Caki2 (cell line): ENCODE measurements around the gene KRTAP10-10. TPM values are rescaled to one million over a fixed set of nuclear protein-coding genes. Genes with fewer than 3 reads are reported as not detected.
"Not testable (repeated sequence)": the region's sequence is repeated elsewhere in the genome, so short reads cannot be mapped to it uniquely, and the experiment has no call there.

Experiments used
- DNase-seq: peaks from one replicate; pipeline ENCODE4 v3.0.0-alpha.2; 2015; ENCODE audit warnings: low read depth
- in situ Hi-C: cut with HindIII; loops from 2 replicates; pipeline ENCODE4 v1.10.0; 2016; ENCODE audit warnings: low sequenced_read_pairs, low pct_unique_long_range_greater_than_20kb, mixed read lengths
- total RNA-seq: library from RNA; depleted of rRNA; stranded (reverse); fragments of >200 nt; shearing (Covaris generic); gene quantifications from 2 replicates; pipeline ENCODE4 v1.2.3, GENCODE V29; 2014; ENCODE audit warnings: low replicate concordance

The KRTAP10-10 gene
- total RNA-seq, 1 experiment from 2014 or later, result not detected

DNA sequence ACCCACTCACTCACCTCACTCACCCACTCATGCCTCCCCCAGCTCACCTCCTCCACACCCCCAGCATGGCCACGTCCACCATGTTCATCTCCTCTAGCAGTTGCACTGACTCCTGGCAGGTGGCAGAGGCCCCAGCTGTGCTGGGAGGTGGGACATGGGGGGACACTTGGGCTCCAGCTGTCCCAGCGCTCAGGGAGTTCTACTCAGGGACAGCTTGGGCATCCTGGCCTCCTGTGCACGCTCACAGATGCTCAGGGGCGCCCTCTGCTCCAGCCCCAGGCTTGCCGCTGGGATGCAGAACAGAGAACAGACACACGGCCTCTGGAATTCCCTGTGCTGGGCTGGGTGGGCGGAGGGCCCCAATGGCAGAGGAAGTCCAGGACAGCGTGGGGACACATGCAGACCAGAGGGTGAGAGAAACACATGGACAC lies 20.1 kb upstream of the KRTAP10-10 start:
- DNase-seq, result no peak
- in situ Hi-C loops, result no loop called here

DNA sequence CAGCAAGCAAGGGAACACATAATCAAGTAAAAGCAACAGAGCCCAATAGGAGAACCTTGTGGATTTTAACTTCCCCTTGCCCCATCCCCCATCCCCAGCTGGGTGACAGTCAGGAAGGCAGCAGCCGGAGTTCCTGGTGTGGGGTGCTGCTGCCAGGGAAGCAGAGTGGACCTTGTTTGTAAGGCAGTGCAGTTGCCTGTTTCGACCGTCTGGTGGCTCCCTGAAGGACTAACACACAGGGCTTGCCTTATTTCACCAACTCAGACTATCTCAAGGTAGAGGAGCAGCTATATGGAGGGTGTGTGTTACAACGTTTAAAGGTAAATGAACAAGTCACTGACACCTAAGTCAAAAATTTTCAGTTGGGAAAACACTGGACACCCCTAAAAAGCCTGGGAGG lies 18.7 kb upstream of the KRTAP10-10 start:
- in situ Hi-C loops, result no loop called here
- DNase-seq, result no peak

DNA sequence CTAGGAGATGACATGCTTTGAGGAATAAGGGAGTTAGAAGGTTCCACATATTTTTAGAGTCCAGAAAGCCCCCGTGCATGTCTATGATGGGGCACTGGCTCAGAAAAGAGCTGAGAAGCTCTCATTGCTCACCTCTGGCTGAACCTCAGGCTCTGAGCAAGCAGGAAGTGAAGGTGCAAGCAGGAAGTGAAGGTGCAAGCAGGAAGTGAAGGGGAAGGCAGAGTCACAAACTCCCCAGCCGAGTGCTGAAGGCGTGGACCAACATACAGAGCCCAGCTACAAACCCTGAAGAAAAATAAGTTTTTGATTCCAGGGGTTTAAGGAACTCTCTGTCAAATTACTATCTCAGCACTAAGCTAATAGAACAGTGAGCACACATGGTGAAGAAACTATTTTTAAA lies 18.2 kb upstream of the KRTAP10-10 start:
- in situ Hi-C loops, result no loop called here
- DNase-seq, result no peak

DNA sequence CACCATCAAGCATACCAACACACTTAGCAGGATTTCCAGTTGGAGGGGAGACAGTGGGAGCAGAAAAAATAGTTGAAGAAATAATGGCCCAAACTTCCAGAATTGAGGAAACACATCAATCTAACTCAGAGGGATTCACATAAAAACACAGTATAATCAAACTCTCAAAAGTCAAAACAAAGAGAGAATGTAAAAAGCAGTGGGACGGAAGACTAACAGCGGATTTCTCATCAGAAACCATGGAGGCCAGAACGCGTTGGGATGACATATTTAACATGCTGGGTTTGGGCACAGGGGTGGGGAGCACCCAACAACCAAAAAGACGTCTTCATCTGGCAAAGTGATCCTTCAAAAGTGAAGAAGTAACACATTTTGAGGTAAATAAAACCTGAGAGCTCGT lies 17.3 kb upstream of the KRTAP10-10 start:
- DNase-seq, result no peak
- in situ Hi-C loops, result no loop called here

DNA sequence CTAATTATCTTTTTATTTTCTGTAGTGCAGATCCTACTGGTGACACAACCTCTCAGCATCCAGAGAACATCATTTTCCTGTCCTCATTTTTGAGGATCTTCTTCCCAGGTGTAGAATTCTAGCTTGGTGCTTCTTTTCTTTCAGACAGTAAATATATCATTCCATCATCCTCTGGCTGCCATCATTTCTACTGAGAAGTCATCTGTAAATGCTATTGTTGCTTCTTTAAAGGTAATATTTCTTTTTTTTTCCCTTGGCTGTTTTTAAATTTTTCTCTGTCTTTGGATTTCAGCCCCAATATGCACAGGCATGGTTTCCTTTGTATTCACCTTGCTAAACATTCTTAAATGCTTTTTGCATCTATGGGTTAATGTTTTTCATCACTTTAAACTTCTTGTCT lies 13.6 kb upstream of the KRTAP10-10 start:
- in situ Hi-C loops, result no loop called here
- no peak for DNase-seq

DNA sequence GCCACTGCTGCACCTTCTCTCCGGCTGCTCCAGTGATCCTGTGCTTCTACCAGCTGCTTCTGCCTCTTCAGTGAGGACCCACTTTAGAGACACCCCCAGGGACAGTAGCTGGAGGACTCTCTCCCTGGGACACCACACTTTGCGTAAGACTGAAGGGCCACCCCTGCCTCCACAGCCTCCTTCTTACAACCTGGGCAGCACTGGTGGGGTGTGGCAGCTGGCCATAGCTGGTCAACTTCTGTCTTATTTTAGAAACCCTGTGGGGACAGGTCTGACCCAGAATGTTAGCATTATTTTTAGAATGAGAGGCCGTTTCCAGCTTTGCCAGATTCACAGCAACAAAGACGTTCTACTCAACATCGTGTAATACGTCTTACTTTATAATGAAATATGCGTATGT lies 11.4 kb upstream of the KRTAP10-10 start:
- DNase-seq, result no peak
- in situ Hi-C loops, result no loop called here

DNA sequence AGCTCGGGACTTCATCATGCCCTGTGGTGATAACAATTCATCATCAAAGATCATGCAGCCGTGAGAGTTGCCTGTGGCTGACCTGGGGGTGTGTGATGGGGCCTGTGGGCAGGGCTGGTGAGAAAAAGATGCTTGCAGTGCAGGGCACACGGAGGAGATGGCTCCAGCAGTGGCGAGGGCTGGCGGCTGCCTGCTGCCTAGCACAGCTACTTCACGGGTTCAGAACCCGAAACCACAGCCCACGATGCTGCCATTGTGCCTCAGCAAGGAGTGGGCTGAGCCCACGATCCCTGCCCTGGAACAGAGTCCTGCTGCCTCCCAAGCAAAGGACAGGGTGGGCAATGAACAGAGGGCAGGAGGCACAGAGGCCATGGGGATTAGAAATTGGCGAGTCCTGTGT lies 10.9 kb upstream of the KRTAP10-10 start:
- in situ Hi-C loops, result no loop called here
- DNase-seq, result no peak

DNA sequence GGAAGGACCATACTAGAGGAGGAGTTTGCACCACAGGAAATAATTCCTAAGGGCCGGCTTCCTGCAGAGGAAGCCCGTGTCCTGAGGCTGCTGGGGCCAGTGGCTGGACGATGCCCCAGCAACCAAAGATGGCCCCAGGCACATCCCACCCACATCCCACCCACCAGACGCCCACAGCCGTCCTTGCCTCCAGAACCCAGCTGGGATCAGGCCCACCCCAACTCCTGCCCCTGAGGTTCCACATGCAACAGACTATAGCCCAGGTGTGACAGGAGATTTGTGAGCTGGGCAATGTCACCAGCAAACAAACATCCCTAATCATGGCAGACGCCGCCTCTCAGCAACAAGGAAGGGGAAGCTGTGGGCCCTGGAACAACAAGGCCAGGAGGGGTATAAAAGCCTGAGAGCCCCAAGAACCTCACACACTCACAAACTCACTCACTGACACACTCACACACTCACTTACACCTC lies 10.4 kb upstream of the KRTAP10-10 start, which contains the start of gene KRTAP10-9:
TSS of gene KRTAP10-9 (plus strand) at position 421 of the 471 bp plus-strand sequence. CDS start 79 bp downstream, outside the sequence.
- in situ Hi-C loops, result no loop called here
- no peak for DNase-seq

DNA sequence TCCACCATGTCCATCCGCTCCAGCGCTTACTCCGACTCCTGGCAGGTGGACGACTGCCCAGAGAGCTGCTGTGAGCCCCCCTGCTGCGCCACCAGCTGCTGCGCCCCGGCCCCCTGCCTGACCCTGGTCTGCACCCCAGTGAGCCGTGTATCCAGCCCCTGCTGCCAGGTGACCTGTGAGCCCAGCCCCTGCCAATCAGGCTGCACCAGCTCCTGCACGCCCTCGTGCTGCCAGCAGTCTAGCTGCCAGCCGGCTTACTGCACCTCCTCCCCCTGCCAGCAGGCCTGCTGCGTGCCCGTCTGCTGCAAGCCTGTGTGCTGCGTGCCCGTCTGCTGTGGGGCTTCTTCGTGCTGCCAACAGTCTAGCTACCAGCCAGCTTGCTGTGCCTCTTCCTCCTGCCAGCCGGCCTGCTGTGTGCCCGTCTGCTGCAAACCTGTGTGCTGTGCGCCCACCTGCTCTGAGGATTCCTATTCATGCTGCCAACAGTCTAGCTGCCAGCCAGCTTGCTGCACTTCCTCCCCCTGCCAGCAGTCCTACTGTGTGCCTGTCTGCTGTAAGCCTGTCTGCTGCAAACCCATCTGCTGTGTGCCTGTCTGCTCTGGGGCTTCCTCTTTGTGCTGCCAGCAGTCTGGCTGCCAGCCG lies 9.9 kb upstream of the KRTAP10-10 start:
- in situ Hi-C loops, DNase-seq: not testable (repeated sequence)

DNA sequence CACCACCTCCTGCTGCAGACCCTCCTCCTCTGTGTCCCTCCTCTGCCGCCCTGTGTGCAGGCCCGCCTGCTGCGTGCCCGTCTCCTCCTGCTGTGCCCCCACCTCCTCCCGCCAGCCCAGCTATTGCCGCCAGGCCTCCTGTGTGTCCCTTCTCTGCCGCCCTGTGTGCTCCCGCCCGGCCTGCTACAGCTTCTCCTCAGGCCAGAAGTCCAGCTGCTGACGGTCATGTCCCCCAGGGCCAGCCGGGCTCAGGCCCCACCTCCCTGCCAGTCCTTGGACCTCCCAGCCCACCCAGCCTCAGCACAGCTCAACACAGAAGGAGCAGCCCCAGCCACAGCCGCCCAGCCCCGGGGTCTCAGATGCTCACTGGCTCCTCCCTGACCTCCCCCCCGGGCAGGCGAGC lies 9.3 kb upstream of the KRTAP10-10 start:
- in situ Hi-C loops, result not testable (repeated sequence)

DNA sequence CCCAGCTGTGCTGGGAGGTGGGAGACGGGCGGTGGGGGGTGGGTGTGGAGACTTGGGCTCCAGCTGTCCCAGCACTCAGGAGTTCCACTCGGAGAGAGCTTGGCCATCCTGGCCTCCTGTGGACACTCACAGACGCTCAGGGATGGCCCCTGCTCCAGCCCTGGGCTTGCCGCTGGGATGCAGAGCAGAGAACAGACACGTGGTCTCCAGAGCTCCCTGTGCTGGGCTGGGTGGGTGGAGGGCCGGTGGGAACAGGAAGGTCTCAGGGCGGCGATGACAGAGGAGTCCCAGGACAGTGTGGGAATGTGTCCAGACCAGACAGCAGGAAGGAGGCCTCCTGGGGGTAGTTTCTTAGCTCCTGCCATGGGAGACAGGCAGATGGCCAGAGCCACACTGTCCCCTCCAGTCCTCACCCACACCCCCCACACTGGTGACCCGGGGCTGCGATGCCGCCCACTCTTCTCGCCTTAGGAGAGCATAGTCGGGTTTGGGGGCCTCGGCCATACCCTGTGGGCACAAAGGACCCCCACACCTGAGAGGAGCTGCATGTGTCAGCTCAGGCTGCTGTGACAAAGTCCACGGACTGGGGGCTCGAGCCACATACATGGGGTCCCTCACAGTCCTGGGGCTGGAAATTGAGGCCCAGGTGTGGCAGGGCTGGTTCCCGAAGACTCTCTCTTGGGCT lies 8.3 kb upstream of the KRTAP10-10 start:
- in situ Hi-C loops, result no loop called here
- no peak for DNase-seq

More for the DNA sequence above, 9.3 kb upstream of the KRTAP10-10 start:
- not testable (repeated sequence) for DNase-seq

DNA sequence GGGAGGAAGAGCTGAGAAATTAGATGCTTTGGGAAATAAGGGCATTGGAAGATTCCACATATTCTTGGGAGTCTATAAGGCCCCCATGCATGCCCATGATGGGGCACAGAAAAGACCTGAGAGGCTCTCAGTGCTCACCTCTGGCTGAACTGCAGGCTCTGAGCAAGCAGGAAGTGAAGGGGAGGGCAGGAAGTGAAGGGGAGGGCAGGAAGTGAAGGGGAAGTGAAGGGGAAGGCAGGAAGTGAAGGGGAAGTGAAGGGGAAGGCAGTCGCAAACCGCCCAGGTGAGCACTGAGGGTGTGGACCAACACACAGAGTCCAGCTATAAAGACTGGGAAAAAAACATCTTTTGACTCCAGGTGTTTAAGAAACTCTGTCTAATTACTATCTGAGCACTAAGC lies 6.7 kb upstream of the KRTAP10-10 start:
- in situ Hi-C loops, result no loop called here
- no peak for DNase-seq

DNA sequence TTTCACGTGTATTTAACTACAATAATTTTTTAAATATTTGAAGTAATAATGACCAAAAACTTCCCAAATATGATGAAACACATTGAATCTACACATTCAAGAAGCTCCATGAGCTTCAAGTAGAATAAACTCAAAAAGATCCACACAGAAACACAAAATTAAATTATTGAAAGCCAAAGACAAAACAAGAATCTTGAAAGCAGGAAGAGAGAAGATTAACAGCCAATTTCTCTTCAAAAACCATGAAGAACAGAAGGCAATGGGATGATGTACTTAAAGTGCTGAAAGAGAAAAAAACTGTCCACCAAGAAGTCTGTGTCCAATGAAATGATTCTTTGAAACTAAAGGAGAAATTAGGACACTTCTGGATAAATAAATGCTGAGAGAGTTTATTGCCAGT lies 5.1 kb upstream of the KRTAP10-10 start:
- no peak for DNase-seq
- in situ Hi-C loops, result no loop called here

DNA sequence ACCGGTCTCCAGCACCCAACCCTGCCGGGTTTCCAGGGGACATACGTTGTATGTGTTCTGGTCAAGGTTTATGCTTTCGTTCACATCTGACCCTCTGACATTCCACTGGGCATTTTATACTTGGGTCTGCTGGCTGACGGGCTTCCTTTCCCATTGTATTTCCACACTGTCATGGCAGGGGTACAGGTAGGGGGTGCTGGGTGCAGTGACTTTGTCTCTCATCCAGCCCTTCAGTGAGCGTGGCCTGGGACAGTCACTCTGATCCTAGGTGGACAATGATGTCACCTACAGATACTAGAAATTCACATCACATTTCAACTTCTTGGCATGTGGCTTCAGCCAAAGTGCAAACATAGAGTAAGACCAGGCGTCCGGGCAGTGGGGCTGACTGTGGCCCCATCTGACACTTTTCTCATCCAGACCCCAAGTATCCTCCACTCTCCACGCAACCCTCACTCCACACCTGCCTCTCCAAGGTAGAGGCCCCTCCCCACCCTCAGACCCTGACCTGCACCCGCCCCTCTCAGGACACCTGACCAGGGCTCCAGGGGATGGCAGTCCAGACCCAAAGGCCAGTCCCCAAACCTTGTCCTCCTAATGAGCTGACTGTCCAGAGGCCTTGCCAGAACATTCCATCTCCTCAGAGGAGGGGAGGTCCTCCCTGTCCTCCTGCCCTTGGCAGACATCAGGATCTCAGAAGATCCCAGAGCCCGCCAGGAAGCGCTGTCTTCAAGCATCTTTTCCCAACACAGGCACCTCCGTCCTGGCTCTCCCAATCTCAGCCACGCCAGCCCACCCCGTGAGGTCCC lies 743 bp upstream of the KRTAP10-10 start:
- in situ Hi-C loops, result no loop called here
- DNase-seq, result no peak

DNA sequence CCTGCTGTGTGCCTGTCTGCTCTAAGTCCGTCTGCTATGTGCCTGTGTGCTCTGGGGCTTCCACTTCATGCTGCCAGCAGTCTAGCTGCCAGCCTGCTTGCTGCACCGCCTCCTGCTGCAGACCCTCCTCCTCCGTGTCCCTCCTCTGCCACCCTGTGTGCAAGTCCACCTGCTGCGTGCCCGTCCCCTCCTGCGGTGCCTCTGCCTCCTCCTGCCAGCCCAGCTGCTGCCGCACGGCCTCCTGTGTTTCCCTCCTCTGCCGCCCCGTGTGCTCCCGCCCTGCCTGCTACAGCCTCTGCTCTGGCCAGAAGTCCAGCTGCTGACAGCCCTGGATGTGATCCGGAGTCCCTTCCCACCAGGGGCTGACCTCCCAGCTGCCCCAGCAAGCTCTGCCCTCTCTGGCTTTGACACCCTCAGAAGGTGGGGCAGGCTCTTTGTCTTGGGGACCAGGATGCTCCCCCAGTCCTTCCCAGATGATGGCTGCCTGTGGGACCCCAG lies 744 bp downstream of the KRTAP10-10 start:
- in situ Hi-C loops, DNase-seq: not testable (repeated sequence)

DNA sequence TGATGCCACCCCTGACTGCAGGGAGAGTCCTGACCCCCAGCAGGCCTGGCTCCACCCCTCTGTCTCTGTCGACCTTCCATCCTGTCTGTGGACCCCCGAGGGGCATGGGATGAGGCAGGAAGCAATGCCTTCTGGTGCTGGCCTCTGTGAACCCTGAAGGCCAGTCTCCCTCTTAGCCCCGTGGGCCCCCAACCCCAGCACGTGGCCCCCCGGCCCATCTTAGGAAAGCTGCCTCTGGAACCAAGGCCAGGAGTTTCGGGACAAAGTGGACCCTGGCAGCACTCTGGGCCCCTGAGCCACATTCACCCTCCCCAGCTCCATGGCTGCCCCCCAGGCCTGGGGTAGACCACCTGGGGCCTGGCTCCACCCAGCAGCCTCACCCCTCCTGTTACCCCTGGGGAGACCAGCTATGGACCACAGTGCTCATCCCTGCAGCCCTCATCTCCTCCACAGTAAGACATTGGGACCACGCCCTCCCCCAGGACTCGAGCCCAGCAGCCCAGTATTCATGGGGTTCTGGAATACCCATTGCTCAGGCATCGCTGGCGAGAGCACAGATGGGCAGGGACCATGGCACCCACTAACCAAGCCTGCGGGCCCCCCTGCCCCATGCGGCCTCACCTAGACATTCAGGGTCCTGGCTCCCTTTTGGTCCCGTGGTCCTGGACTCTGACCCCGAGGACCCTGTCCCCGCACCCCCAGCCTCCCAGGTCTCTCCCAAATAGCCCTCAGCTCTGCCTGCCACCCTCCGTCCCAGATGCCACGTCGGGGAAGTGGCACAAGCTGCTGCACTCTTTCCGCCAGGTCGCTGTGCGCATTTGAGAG lies 1.6 kb downstream of the KRTAP10-10 start:
- DNase-seq, in situ Hi-C loops: not testable (repeated sequence)

DNA sequence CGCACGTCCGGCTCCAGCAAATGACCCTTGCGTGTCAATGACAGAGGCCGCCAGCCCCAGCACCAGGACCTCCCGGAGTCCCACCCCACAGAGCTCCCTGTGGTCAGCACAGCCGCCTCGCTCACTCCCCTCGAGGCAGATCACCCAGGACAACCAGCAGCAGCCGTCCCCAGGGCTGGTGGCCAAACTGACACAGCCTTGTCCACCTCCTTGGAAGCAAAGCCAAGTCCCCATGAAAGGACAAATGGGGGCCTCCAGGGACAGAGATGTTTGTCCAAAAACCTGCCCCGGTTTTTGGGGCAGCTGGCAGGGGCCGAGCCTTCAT lies 2.1 kb downstream of the KRTAP10-10 start:
- DNase-seq, result no peak
- in situ Hi-C loops, result no loop called here

DNA sequence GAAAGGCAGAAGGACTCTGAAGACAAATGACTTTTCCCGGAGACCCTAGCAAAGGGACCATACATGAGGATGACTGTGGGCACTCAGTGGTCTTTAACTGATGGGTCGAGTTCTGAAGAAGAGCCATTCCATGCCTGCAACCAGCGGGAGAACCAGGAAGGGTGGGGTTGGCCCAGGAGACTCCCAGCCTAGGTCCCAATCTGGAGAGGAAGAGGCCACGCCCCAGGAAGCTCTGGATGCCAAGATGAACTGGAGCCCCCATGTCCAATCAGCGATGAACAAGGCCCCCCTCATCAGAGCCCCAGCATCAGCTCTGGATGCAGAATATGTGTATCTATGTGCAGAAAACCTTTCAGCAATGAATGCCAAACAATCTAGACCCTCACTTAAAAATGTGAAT lies 3.6 kb downstream of the KRTAP10-10 start:
- in situ Hi-C loops, result no loop called here
- DNase-seq, result no peak
